Kidney capillary endothelial cell (primary cell): ENCODE results near the gene SLC6A7.

Experiments
- DNase-seq: peaks from one replicate; pipeline ENCODE4 v3.0.0-alpha.2; 2018; ENCODE audit warnings: low spot score

Gene SLC6A7

GRCh38 chr5:150173161-150173560 lies 16.7 kb upstream of the SLC6A7 start:
- DNase-seq, result no peak

DNA sequence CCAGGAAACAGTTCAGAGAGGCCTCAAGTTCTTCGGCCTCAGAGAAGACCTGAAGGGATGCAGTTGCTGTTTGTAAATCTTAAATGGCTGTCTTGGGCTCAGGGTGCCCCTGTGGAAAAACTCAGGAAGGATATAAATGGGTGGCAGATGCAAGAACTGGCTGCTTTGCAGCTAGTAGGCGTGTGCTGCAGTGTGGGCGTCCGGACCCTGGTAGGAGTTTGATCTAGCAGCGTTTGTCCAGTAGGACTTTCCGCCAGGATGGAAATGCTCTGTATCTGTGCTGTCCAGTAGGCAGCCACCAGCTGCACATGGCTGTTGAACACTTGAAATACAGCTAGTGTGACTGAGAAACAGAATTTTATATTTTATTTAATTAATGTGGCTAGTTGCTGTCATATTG lies 15.6 kb upstream of the SLC6A7 start:
- no peak for DNase-seq

DNA sequence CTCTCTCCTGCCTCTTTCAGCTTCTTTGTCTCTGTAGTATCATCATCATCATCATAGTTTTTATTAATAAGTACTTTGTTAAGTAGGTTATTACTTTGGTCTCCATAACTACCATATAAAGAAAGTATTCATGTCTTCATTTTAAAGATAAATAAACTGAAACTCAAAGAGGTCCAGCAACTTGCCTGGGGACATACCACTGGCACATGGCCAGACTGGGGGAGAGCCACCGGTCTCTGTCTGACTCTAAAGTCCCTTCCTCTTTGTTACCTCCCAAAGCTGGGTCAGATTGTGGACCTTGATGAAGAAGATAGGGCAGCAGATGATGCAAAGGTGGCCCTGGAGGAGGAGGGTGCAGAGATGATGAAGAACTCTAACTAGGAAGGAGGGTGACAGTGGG lies 14.8 kb upstream of the SLC6A7 start:
- DNase-seq, result no peak

GRCh38 chr5:150175536-150175935 lies 14.3 kb upstream of the SLC6A7 start:
- DNase-seq, result no peak

DNA sequence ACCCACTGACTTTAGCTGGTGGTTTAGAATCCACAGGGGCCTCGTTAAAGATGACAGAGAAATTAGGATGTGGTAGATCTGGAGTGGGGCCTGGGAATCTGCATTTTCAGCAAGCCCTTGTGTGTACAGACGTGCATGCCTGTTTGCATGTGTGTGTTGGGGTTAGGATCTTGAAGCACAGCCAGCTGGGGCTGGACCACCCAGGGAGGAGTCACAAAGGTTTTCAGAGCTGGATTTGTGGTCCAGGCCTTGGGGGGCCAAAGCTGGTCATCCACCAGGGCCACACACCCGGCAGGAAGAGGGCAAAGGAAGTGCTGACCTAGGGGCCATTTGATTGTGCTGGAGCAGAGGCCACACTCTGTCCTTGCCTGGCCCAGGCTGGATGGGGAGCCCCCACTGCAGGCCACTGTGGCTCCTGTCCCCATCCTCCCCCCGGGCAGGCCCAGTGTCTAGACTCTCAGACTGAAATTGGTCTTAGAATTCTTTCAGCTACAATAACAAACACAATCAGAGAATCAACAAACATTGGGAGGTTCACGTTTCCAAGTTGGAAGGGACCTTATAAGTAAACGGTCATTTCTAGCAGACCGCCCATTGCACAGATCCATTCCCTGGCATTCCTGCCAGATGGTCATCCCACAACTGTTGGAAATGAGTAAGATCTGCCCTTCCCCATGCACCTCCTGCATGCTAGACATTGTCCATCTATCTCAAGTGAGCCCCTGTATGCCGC lies 13.0 kb upstream of the SLC6A7 start:
- DNase-seq, result no peak

GRCh38 chr5:150177721-150178120 lies 12.1 kb upstream of the SLC6A7 start:
- no peak for DNase-seq

DNA sequence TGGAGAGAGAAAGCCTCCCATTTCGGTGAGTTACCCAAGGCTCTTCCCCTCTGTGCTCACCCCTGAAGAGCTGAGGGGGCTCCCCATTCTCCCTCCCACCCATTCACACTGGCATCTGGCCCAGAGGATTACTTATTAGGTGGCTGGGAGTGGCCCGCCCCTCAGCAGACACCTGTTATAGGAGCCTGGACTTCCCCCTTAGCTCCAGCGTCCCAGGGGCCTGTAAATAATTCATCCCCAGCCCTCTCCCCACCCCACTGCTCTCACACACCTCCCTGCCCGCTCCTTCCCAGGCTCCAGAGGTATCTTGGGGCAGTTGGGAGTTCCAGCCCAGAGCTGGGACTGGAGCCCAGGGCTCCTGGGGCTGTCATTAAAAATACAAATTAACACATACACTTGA lies 11.6 kb upstream of the SLC6A7 start:
- no peak for DNase-seq

DNA sequence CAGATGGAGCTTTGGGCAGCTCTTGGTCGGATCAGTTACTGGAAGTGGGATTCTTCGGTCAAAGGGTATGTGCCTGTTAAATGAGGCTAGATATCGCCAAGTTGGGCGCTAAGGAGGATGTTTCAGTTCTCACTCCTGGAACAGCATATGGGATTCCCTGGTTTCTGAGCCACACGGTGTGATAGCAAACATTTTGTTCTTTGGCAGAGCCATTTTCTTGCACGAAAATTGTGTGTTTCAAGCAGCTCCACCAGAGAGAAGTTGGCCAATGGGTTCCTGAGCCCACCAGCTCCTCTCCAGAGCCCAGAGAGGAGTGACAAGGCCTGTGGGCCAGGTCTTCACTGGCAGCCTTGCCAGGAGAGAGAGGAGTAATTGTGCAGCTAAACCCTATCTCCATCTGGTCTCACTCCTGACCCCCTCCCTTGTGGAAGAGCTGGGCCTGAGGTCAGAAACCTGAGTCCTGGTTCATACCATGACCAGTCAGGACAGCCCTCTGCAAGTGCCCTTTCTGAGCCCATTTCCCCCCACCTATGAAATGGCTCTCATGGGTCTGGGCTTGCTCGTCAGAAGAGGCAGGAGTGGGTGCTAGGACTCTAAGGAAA lies 10.7 kb upstream of the SLC6A7 start:
- DNase-seq, result no peak

GRCh38 chr5:150180241-150181026 lies 9.4 kb upstream of the SLC6A7 start:
- DNase-seq, result no peak

GRCh38 chr5:150181027-150181426 lies 8.8 kb upstream of the SLC6A7 start:
- DNase-seq, result no peak

GRCh38 chr5:150181766-150182545 lies 7.9 kb upstream of the SLC6A7 start:
- no peak for DNase-seq

DNA sequence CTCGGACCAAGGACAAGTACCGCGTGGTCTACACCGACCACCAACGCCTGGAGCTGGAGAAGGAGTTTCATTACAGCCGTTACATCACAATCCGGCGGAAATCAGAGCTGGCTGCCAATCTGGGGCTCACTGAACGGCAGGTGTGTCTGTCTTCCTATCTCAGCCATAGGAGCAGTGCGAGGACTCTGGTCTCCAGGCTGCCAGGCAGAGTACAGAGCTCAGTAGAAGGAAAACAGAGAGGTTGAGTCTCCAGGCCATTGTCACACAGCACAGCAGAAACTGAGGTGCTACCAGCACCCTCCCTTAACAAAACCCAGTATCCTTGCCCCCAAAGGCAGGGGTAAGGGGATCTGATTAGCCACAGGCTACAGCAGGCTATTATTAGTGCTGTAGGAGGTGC lies 7.1 kb upstream of the SLC6A7 start:
- DNase-seq, result no peak

DNA sequence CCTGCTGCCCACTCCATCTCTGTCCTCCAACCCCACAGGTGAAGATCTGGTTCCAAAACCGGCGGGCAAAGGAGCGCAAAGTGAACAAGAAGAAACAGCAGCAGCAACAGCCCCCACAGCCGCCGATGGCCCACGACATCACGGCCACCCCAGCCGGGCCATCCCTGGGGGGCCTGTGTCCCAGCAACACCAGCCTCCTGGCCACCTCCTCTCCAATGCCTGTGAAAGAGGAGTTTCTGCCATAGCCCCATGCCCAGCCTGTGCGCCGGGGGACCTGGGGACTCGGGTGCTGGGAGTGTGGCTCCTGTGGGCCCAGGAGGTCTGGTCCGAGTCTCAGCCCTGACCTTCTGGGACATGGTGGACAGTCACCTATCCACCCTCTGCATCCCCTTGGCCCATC lies 6.4 kb upstream of the SLC6A7 start:
- no peak for DNase-seq

- no peak for DNase-seq
These were observed 5.9 kb upstream of the SLC6A7 start for GRCh38 chr5:150184006-150184405.

DNA sequence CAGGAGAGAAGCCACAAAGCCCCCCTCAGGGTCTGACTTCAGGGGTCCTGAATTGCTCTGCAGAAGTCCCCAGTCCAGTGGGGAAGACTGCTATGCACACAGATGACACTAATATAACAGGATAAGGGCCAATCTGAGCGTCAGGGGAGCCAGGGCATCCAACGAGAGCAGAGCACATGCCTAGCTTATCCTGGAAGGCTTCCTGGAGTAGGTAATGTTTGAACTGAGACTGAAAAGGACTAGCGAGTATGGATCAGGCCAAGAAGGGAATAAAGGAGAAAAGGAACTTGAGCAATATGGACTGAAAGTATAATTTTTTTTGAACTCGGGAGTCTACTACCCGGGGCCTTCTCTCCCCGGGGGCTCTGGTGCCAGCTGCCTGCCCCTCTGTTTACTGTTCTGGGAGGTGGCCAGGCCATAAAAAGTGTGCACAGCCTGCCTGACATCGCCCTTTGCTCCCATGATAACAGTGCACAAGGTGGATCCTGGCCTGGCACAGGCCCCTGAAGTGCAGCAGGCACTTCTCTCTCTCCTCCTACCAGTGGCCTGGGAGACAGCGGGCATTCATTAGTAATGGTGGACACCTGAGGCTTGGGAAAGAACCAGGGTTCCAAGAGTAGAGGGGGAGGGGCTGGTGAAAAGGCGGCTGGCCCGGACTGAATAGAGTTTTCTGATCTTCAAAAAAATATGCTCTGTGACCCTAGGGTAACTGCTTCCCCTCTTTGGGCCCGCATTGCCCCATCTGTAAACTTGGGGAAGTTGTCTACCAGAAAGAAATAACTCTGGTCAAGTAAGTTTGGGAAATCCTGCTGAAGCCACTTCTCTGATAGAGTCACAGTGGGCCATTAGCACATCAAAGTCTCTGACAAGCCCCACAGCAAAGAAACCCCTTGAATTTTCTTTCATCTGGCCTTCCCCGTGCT lies 4.6 kb upstream of the SLC6A7 start:
- no peak for DNase-seq

DNA sequence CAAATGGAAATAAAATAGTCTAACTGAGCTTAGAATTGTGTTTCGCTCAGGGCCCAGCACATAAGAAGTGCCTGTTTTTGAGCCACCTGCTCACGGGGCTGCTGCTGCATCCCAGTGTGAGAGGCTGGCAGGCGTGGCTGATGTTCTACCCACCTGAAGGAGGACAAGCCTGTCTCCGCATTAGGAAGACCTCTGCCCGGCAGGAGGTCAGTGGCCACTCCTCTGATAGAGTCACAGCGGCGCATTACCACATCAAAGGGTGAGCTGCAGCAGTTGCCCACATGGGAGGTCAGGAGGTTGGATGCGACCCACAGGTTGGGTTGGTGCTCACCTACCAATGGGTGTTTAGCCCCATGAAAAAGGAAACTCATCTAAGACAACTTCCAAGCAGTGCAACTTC lies 3.7 kb upstream of the SLC6A7 start:
- no peak for DNase-seq

GRCh38 chr5:150186897-150187296 lies 3.0 kb upstream of the SLC6A7 start:
- DNase-seq, result no peak

- no peak for DNase-seq
These were observed 1.6 kb upstream of the SLC6A7 start for GRCh38 chr5:150188146-150188842.

DNA sequence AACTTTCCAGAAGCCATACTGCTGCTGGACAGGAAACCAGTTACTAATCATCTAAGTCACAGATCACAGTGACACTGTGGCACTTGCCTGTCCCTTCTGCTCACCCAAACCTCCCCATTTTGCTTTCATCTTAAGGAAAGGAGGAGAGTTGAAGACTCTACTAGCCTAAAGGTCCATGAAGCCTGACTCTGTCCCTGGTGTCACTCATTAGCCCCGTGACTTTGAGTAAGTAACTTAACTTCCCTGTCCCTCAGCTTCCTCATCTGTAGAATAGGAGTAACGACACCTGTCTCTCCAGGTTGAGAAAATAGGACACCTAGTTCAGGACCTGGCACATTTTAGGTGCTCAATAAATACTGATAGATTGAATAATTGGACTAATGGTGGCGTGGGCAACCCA lies 536 bp upstream of the SLC6A7 start:
- no peak for DNase-seq

DNA sequence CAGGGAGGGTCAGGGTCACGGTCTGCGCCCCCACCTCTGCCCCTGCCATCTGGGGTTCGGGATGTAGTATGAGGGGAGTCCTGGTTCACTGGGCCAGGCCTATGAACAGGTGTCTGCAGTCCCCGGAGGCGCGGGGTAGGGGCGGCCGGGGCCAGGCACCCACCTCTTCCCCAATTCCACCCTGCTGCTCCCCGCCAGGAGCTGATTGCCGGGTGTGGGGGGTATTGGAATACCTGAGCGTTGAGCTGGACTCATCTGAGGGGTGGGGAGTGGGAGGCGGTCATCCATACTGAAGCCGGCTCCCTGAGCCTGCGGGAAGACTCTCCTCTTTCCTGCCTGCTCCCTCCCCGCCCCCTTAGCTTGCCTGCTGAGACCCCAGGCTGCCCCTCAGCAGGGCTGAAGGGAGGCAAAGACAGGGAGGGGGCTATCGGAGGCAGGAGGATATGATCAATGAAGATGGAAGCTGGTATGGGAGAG lies 679 bp downstream of the SLC6A7 start:
- no peak for DNase-seq

- DNase-seq, result no peak
These were observed 1.1 kb downstream of the SLC6A7 start for GRCh38 chr5:150190987-150191386.
